GM12873 (cell line): ENCODE measurements around the gene MAP7D1.

Source experiments
- TF ChIP-seq, protein P1 (sequence below): IDR thresholded peaks from 2 replicates; pipeline ENCODE4 v1.5.1; 2012; ENCODE audit warnings: low read depth, mild to moderate bottlenecking, moderate library complexity, low read length, control low read depth; ENCODE audit not compliant: insufficient read depth; ENCODE audit errors: missing control alignments

The MAP7D1 gene

DNA sequence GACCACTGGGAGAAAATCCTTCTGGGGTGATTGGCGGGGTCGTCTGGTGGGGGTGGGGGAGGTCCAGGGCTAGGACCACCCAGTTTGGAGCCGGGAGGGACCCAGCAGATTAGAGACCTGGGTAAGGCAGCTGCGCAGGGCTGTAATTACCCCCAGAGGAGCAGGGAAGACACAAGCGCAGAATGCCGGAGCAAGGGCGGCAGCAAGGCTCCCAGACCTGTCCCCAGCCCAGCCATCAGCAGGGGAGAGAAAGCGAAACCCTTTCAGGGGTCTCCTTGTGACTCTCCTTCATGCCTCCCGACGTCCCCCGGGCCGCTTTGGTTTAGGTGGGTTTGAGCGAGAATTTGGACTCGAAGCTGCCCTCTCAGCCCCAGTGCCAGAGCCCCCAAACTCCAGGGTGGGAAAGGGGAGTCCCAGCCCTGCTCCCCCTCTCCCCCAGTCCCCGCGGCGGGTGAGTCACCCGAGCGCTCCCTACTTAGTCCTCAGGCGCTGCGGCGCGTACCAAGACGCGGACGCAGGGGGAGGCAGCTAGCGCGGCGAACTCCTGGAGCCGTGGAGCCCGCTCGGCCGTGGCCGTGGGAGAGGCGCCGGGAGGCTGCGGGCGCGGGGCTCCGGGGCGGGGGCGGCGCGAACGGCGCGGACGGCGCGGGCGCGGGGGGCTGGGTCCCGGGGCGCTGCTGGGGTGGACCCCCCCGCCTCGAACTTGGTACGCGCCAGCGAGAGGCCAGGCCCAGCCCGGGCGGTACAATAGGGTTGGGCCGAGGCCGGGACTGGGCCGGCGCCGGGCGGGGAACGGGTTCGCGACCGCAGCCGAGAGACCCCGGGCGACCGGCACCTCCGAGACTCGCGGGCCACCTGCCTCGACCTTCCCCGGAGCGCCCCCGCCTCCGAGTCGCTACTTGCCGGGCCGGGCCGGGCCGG, at the start of gene MAP7D1:
Gene MAP7D1 (plus strand): TSS at position 753 of the 921 bp plus-strand sequence. CDS start 258 bp downstream, outside the sequence.
- TF ChIP-seq, protein P1, sequence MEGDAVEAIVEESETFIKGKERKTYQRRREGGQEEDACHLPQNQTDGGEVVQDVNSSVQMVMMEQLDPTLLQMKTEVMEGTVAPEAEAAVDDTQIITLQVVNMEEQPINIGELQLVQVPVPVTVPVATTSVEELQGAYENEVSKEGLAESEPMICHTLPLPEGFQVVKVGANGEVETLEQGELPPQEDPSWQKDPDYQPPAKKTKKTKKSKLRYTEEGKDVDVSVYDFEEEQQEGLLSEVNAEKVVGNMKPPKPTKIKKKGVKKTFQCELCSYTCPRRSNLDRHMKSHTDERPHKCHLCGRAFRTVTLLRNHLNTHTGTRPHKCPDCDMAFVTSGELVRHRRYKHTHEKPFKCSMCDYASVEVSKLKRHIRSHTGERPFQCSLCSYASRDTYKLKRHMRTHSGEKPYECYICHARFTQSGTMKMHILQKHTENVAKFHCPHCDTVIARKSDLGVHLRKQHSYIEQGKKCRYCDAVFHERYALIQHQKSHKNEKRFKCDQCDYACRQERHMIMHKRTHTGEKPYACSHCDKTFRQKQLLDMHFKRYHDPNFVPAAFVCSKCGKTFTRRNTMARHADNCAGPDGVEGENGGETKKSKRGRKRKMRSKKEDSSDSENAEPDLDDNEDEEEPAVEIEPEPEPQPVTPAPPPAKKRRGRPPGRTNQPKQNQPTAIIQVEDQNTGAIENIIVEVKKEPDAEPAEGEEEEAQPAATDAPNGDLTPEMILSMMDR, result no peak

DNA sequence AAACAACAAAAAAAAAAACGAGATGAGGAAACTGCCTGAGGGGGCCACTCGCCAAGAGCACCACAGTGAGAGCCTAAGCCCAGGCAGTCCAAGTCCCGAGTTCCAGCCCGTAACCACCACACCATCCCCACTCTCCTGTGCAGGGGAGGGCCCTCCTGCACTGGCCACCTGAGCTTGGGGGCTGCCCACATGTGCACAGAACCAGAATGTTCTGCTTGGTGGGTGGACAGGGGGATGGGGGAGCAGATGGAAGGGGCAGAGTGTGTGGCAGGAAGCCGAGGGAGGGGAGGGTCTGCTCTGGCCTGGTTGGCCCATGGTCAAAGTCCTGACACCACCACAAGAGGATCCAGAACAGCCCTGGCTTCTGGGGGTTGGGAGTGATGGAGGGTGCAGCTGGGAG, 49.7 kb upstream of the MAP7D1 start:
- TF ChIP-seq, protein P1, result no peak

DNA sequence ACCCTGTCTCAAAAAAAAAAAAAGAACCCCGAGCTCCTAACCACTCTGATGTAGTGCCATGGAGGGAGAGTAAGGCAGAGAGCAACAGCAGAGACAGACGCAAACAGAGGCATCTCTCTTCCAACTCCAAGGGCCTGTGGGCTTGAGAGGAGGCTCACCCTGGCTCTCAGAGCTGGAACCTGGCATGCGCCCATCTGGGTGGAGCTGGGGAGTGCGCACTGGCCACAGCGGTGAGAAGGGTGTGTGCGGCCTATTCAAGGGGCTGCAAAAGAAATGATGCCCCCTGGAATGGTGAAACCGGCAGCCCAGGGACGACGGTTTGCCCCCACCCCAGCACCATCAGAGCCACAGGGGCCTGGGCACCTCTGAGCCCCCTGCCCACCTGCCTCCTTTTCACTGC, 48.6 kb upstream of the MAP7D1 start:
- TF ChIP-seq, protein P1, result no peak

DNA sequence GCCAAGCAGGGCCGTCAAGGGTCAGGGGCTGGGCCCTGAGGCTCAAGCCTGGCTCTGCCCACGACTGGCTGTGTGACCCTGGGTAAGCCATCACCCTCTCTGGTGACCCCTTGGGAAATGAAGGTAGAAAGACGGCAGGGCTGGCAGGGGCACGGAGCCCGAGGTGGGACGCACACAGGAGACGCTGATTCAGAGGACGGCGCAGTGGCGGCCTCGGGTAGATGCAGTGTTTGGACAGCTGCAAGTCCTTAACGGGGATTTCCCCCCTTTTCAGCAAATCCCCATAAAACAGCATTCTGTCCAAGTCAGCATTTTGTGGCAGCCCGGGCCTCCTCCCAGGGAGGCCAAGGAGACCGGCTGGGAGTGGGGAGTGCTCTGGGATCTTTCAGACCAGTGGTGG, 47.6 kb upstream of the MAP7D1 start:
- TF ChIP-seq, protein P1, result no peak

DNA sequence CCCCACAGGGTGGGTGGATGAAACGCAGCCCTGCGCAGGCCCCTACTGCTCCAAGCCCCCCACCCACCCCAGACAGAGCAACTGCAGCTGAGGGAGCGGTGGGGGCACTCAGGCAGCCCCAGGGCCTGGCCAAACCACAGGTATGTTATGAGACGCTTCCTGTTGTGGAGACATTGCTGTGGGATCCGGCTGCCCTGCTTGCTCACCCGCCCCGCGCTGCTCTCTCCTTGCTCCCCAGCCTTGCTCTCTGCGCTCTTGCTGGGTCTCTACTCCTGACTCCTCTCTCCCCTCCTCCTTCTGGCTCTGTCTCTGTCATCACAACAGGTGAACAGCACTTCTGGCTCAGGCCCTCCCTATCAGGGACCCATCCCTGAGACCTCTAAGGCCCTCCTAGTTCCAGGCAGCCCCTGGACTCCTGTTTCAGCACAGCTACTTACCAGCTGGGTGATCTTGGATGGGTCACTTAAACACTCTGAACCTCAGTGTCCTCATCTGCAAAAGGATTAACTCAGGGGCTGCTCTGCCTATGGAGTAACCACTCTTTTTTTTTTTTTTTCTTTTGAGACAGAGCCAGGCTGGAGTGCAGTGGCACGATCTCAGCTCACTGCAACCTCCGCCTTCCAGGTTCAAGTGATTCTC, 46.8 kb upstream of the MAP7D1 start:
- TF ChIP-seq, protein P1, result no peak

DNA sequence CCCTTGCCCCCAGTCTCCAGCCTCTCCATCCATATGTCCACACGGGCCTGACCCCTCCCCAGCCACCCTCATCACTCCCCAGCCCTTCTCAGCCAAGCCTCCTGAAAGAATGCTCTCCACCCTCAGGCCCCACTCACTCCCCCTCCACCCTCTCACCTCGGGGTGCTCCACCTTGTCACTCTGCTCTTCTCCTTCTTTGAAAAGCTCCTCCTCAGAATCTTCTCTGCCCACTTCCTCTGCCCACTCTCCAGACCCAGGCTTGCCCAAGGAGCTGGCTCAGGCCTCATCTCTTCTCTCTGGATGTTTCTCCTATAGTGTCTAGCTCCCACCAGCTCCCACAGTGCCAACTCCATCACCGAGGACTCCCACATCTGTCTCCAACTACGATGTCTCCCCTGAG, 44.8 kb upstream of the MAP7D1 start:
- TF ChIP-seq, protein P1, result no peak

DNA sequence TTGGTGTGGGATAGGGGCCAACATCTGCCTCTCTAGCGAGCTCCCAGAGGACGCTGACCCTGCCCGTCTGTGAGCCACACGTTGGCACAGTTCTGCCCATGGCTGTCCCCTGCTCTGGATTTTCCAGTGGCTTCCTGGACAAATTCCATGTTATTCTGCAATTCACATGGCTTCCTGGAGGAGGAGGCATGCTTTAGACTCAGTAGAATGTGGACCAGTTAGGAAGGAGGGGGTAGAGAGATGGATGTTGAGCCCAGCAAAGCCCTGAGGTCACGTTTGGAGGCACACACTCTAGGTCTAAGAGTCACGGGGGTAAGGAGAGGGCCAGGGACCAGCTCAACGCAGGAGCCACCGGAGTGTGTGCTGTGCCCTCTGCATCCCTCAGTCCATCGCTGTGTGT, 43.1 kb upstream of the MAP7D1 start:
- TF ChIP-seq, protein P1, result no peak
